Sigmoid colon (tissue), 7 donors: ENCODE results near the gene APOBEC2. TPM values are rescaled to one million over a fixed set of nuclear protein-coding genes. Genes with fewer than 3 reads are reported as not detected.
"Not testable (repeated sequence)": the region's sequence is repeated elsewhere in the genome, so short reads cannot be mapped to it uniquely, and the experiment has no call there.

ENCODE experiments used
- DNase-seq: peaks from one replicate; pipeline ENCODE4 v3.0.0-alpha.2; 2019
- H3K27ac ChIP-seq, 4 donors: fragments of 200-600 bp; sonication (generic); one replicate each; pipeline ENCODE4 v1.5.1; 2016 to 2019; ENCODE audit warnings: mild to moderate bottlenecking in 1 of 4
- H3K27me3 ChIP-seq, 3 donors: fragments of 200-600 bp; sonication (generic); one replicate each; pipeline ENCODE4 v1.5.1; 2019; ENCODE audit warnings: mild to moderate bottlenecking in 1 of 3
- H3K36me3 ChIP-seq, 4 donors: fragments of 200-600 bp; sonication (generic); one replicate each; pipeline ENCODE4 v1.5.1; 2016 to 2019
- H3K4me1 ChIP-seq, 4 donors: fragments of 200-600 bp; sonication (generic); one replicate each; pipeline ENCODE4 v1.5.1; 2017 to 2019
- H3K4me3 ChIP-seq, 4 donors: fragments of 200-600 bp; sonication (generic); one replicate each; pipeline ENCODE4 v1.5.1; 2017 to 2019; ENCODE audit warnings: mild to moderate bottlenecking in 2 of 4, moderate library complexity in 1 of 4
- H3K9me3 ChIP-seq, 4 donors: fragments of 200-600 bp in 3 of 4; sonication (generic) in 3 of 4; one replicate each; pipeline versions ENCODE4 v1.5.1 to v1.6.1; 2013 to 2019
- EP300 ChIP-seq, 4 donors: sonication (generic); formaldehyde crosslinking; IDR thresholded peaks; one replicate each; pipeline ENCODE4 v1.6.1; 2017; ENCODE audit warnings: antibody characterized with exemption in 4 of 4
- POLR2A ChIP-seq, 2 donors: fragments of 450-650 bp; IDR thresholded peaks; one replicate each; pipeline ENCODE4 v1.6.1; 2016; ENCODE audit warnings: antibody characterized with exemption in 2 of 2, mild to moderate bottlenecking in 2 of 2, moderate library complexity in 2 of 2
- POLR2AphosphoS5 ChIP-seq, 4 donors: sonication (generic); formaldehyde crosslinking; IDR thresholded peaks; one replicate each; pipeline ENCODE4 v1.6.1; 2017; ENCODE audit warnings: antibody characterized with exemption in 4 of 4
- WGBS, 2 donors: extraction: QIAGEN DNeasy Blood & Tissue Kit; methylation state at CpG; one replicate each; pipeline ENCODE4 v1.1.7; 2013; 5-methylcytosine and 5-hydroxymethylcytosine counted together
- intact Hi-C: fragments of 100-400 bp; cut with DNase I; formaldehyde crosslinking; loops from one replicate; pipeline ENCODE4 v1.15.1; 2023
- polyA plus RNA-seq, 3 donors: library from polyadenylated mRNA; stranded (reverse); fragments of 200-250 nt; gene quantifications; one replicate each; pipeline ENCODE4 v1.2.3, GENCODE V29; 2013
- total RNA-seq, 4 donors: library from RNA; depleted of rRNA; stranded (reverse); fragments of >200 nt; gene quantifications; one replicate each; pipeline ENCODE4 v1.1.0, GENCODE V29; 2016
- TF ChIP-seq, protein P1 (sequence below), 4 experiments: fragments of 450-650 bp in 3 of 4; fragments of 200-600 bp in 1 of 4; IDR thresholded peaks; one replicate each; pipeline ENCODE4 v1.5.1; 2016 to 2019; ENCODE audit warnings: antibody characterized with exemption in 4 of 4, mild to moderate bottlenecking in 3 of 4, moderate library complexity in 2 of 4
- donor health status: healthy with polysubstance abuse.
- donor health status: Bipolar disorder and iron deficiency.
- donor health status: healthy.

The APOBEC2 gene
- total and polyA plus RNA-seq, 7 donors, result 0.20 to 1.1 (median 0.68) TPM; not detected in 2

DNA sequence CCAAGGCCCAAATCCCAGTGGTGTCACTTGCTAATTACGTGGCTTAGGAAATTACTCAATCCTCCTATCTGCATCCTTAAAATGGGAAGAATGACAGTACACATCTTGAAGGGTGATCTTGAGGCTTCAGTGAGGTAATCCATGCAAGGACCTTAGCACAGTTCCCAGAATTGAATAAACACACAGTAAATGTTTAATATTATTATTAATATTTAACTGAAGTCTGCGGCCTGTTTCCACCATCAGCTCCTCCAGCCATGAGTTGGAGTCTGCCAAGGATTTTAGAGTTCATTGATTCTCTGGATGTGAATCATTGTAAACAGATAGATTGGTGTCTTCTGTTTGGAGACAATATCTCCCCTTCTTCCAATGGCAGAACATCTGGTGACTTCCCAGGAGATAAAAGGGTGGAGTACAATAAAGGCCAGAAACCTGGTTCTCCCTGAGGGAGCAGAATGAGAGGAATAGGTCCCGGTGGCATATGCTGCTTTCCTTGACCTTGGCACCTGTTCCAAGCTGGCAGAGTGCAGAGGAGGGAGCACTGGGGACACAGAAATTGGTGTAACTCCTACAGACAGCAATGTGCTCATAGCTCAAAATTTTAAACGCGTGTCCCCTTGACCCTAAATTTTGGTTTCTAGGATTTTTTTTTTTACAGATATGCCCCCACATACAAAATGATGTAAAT is 39.4 kb upstream of the APOBEC2 start:
- Histone ChIP-seq H3K4me1 (no peaks in the 10 kb centered on the region), H3K27ac (no peak overlapping the region), H3K4me3 (no peak overlapping the region), H3K36me3 (no peaks in the 10 kb centered on the region), H3K27me3 (no peaks in the 10 kb centered on the region), H3K9me3 (peaks cover 0 to 4% (median 0%) of the 10 kb centered on the region in 4 donors)
- DNase-seq, result no peak
- 81 to 93% methylated on average over 5 of the region's 5 CpGs for WGBS, 2 donors
- TF ChIP-seq EP300 (IDR thresholded peaks at IDR 0.05) (no peak), POLR2AphosphoS5 (IDR thresholded peaks at IDR 0.05) (no peak), POLR2A (IDR thresholded peaks at IDR 0.05) (no peak)
- TF ChIP-seq, protein P1, sequence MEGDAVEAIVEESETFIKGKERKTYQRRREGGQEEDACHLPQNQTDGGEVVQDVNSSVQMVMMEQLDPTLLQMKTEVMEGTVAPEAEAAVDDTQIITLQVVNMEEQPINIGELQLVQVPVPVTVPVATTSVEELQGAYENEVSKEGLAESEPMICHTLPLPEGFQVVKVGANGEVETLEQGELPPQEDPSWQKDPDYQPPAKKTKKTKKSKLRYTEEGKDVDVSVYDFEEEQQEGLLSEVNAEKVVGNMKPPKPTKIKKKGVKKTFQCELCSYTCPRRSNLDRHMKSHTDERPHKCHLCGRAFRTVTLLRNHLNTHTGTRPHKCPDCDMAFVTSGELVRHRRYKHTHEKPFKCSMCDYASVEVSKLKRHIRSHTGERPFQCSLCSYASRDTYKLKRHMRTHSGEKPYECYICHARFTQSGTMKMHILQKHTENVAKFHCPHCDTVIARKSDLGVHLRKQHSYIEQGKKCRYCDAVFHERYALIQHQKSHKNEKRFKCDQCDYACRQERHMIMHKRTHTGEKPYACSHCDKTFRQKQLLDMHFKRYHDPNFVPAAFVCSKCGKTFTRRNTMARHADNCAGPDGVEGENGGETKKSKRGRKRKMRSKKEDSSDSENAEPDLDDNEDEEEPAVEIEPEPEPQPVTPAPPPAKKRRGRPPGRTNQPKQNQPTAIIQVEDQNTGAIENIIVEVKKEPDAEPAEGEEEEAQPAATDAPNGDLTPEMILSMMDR (IDR thresholded peaks at IDR 0.05), result no peak
- intact Hi-C loops, result no loop called here

DNA sequence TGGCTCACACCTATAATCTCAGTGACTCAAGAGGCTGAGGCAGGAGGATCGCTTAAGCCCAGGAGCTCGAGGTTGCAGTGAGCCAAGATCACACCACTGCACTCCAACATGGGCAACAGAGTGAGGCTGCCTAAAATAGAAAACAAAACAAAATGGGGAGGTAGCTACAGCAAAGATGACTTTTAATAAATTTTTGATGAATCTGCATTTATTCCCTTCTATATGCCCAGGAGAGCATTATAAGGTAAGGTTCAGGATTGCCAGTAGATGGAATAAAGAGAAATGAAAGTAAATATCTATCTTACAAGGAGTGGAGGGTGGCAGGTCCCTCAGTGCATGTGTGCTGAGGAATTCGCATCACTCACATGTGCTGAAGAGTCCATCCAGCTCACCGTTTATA is 38.2 kb upstream of the APOBEC2 start:
- no peak for DNase-seq
- intact Hi-C loops, result no loop called here
- WGBS, 2 donors, result 92 to 94% methylated on average over 4 of the region's 4 CpGs
- no peak overlapping the region for H3K4me3 ChIP-seq
- TF ChIP-seq EP300 (IDR thresholded peaks at IDR 0.05) (no peak), POLR2A (IDR thresholded peaks at IDR 0.05) (no peak), POLR2AphosphoS5 (IDR thresholded peaks at IDR 0.05) (no peak)
- TF ChIP-seq, protein P1 (IDR thresholded peaks at IDR 0.05), result no peak
- H3K27ac ChIP-seq, result no peak overlapping the region
- peaks cover 0 to 4% (median 0%) of the 10 kb centered on the region in 4 donors for H3K9me3 ChIP-seq
- H3K4me1 ChIP-seq, result no peaks in the 10 kb centered on the region
- no peaks in the 10 kb centered on the region for H3K36me3 ChIP-seq
- H3K27me3 ChIP-seq, result no peaks in the 10 kb centered on the region

DNA sequence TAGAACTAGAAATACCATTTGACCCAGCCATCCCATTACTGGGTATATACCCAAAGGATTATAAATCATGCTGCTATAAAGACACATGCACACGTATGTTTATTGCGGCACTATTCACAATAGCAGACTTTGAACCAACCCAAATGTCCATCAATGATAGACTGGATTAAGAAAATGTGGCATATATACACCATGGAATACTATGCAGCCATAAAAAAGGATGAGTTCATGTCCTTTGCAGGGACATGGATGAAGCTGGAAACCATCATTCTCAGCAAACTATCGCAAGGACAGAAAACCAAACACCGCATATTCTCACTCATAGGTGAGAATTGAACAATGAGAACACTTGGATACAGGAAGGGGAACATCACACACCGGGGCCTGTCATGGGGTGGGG is 37.1 kb upstream of the APOBEC2 start:
- WGBS, 2 donors, result 84 to 94% methylated on average over 4 to 5 of the region's 5 CpGs
- H3K4me1 ChIP-seq, intact Hi-C loops, H3K27me3 ChIP-seq, H3K27ac ChIP-seq, DNase-seq, H3K9me3 ChIP-seq, H3K36me3 ChIP-seq, H3K4me3 ChIP-seq: not testable (repeated sequence)

DNA sequence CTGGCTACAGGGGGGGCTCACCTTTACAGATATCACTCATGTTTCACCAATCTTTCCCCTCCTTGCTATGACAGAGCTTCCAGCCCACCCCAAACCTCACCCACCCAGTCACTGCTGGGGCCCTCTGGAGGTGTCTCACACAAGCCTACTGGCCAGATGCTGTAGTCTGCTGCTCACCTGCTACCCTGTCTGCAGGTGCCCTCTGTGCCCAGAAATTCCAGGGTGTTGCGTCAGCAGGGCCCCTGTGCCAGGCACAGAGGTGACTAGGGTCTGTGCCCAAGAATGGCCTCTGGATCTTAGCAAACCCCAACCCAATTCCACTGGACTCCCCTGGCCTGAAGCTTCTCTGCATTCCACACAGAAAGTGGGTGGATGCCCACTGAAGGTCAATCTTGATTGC is 35.3 kb upstream of the APOBEC2 start:
- 96 to 100% methylated on average over 1 of the region's 1 CpG for WGBS, 2 donors
- Histone ChIP-seq H3K27me3 (no peaks in the 10 kb centered on the region), H3K9me3 (peaks cover 0 to 4% (median 0%) of the 10 kb centered on the region in 4 donors), H3K4me1 (peaks cover 0 to 3% (median 0%) of the 10 kb centered on the region in 4 donors), H3K36me3 (no peaks in the 10 kb centered on the region), H3K4me3 (no peak overlapping the region), H3K27ac (no peak overlapping the region)
- intact Hi-C loops, result no loop called here
- DNase-seq, result no peak
- TF ChIP-seq EP300 (IDR thresholded peaks at IDR 0.05), result no peak
- no peak for TF ChIP-seq POLR2AphosphoS5 (IDR thresholded peaks at IDR 0.05)
- TF ChIP-seq POLR2A (IDR thresholded peaks at IDR 0.05), result no peak
- TF ChIP-seq, protein P1 (IDR thresholded peaks at IDR 0.05), result no peak

DNA sequence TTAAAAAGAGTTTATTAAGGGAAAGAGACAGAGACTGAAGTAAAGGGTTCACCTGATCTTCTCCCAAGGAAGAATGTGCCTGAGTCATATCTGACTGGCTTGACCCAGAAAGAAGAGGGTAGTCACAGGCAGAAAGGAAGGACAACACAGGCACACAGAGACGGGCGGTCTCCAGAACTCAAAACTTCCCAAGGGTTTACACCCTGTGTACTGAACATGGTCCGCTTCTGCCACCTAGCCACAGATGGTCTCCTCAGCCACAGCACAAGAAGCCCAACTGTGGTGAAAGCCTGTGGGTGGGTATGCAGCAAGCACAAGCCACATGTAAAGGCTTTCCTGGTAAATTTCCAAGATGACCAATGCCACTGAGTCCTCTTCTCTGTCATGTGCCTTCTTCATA is 31.2 kb upstream of the APOBEC2 start:
- no peaks in the 10 kb centered on the region for H3K36me3 ChIP-seq
- peaks cover 0 to 3% (median 0%) of the 10 kb centered on the region in 4 donors for H3K4me1 ChIP-seq
- H3K27ac ChIP-seq, result no peak overlapping the region
- intact Hi-C loops, result no loop called here
- DNase-seq, result no peak
- H3K4me3 ChIP-seq, result no peak overlapping the region
- WGBS, 2 donors, result 92 to 96% methylated on average over 3 of the region's 3 CpGs
- TF ChIP-seq, protein P1 (IDR thresholded peaks at IDR 0.05), result no peak
- TF ChIP-seq POLR2A (IDR thresholded peaks at IDR 0.05) (no peak), EP300 (IDR thresholded peaks at IDR 0.05) (no peak), POLR2AphosphoS5 (IDR thresholded peaks at IDR 0.05) (no peak)
- H3K27me3 ChIP-seq, result no peaks in the 10 kb centered on the region
- peaks cover 0 to 4% (median 0%) of the 10 kb centered on the region in 4 donors for H3K9me3 ChIP-seq
